Jurkat, Clone E6-1 (cell line): Measurements from ENCODE around the gene RCBTB2.
A peak's percentile ranks its signal among the peaks of the same experiment; 100 is the strongest.

Source experiments
- DNase-seq: peaks from one replicate; pipeline ENCODE4 v3.0.0-alpha.2; 2011; ENCODE audit warnings: low read depth, low spot score
- H3K4me3 ChIP-seq: 2 replicates; pipeline ENCODE4 v1.5.1; 2011; ENCODE audit warnings: mild to moderate bottlenecking, low read length, control low read depth, moderate library complexity

Gene RCBTB2

DNA sequence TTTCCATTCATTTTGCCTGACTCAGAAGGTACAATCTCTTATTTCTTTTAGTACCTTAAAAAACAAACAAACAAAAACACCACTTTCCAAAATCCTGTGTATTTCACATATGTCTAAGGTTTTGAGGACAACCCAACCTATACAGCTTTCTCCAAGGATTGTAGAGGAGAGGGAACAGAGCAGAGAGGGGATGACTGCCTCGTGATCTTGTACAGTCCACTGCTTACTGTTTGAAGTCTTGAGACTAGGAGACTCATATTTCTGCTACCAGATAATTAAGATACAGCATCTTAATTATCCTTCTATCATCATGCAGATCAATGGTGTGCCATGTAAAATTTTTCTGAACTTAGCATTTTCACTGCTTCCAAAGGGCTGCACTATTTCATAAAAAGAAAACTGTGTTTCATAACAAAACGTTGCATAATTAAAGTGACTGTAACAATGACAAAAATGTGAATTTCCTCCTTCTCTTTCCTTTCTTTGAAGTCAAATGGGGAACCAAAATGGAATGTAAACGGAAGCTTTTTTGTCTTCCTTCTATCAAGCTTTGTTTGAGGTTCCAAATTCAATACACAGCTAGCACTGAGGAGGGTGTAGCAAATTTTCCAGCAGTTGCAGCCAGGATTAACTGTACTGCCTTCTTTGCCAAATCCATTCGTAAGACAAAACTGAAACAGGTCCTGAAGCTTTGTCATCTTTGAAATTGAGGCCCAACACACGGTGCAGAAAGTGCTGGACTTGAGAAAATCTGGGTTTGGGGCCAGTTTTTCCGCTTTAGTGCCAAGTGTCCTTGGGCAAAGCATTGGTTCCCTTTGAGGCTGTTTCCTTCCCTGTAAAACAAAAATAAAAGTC lies 34.9 kb upstream of the RCBTB2 start:
- no peak for DNase-seq
- H3K4me3 ChIP-seq: no peak overlapping the region

GRCh38 chr13:48564056-48564455 lies 31.2 kb upstream of the RCBTB2 start:
- no peak overlapping the region for H3K4me3 ChIP-seq
- no peak for DNase-seq

DNA sequence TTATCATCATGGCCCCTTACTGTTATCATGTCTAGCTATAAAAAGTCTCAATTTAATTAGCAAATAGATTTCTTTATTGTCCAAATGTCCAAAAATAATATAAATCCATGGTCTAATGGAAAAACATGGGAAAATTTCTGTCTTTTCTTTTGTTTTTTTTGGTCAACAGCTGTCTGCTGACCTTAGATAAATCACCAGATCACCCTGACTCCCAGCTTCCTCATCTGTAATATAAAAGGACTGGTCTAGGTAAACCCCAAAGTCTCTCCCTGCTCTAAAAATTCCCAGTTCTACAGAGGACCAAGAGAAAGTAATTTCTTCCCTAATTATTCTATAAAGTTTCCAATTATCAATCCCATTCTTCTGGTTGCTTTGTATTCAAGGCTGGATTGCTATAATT lies 30.7 kb upstream of the RCBTB2 start:
- DNase-seq: no peak
- H3K4me3 ChIP-seq: no peak overlapping the region

GRCh38 chr13:48562296-48563066 lies 29.6 kb upstream of the RCBTB2 start:
- peak; percentile 100 for DNase-seq

DNA sequence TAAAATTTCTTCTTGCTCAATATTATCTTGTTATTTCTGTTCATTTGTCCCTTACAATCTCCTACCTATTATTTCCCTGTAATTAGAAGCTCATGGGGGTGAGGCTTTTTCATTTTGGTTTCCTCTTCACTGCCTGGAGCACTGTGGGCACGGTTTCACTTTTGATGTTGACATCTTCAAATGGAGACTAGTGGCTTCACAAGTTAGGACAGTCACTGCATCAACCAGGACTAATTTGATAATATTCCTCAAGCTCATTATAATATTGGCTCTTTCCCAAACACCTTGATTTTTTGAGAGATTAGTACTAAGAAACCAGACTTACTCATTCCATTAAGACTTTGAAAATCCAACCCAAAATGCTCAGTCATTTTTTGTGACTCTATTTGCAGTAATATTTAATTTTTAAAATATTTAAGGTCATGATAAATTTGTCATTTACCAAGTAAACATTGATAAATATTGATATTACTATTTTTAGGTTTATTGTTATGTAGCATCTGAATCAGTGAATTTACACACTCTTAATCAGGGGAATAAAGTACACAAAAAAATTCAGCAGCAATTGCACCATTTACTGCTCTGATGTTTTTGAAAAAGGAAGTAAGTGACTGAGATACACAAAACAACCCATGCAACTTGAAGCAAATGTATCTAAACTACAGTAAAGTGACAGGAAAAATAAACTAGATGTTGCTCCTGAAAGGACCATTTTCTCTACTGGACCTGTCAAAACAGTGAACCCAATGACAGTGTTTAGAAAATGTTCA lies 28.8 kb upstream of the RCBTB2 start:
- H3K4me3 ChIP-seq: peak overlapping the region; percentile 20; the same call in 1 of the 2 replicates
- DNase-seq: peak; percentile 63

More at GRCh38 chr13:48562296-48563066, 29.6 kb upstream of the RCBTB2 start:
- peak overlapping the region; percentile 22 for H3K4me3 ChIP-seq

DNA sequence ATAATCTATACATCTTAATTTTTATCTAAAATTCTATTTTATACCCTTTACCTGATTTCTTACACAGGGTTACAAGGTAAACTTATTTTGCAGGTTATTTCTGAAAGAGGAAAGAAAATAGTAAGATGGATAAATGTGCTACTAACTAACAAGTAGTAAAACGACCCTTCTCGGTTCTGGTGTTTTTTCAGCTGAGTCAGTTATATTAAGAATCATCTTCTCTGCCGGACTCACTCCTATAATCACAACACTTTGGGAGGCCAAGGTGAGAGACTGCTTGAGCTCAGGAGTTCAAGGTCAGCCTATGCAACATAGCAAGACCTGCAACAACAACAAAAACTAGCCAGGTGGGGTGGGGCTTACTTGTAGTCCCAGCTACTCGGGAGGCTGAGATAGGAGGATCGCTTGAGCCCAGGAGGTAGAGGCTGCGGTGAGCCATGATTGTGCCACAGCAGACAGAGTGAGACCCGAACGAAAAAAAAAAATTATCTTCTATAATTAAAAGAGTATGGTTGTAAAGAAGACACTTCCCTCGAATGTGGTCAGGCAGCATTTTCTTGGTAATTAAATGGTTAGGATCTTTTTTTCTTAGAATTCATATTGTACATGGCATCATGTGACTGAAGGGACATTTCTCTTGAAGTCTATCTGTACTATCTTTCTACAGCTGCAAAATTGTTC lies 27.9 kb upstream of the RCBTB2 start:
- no peak overlapping the region for H3K4me3 ChIP-seq
- no peak for DNase-seq

DNA sequence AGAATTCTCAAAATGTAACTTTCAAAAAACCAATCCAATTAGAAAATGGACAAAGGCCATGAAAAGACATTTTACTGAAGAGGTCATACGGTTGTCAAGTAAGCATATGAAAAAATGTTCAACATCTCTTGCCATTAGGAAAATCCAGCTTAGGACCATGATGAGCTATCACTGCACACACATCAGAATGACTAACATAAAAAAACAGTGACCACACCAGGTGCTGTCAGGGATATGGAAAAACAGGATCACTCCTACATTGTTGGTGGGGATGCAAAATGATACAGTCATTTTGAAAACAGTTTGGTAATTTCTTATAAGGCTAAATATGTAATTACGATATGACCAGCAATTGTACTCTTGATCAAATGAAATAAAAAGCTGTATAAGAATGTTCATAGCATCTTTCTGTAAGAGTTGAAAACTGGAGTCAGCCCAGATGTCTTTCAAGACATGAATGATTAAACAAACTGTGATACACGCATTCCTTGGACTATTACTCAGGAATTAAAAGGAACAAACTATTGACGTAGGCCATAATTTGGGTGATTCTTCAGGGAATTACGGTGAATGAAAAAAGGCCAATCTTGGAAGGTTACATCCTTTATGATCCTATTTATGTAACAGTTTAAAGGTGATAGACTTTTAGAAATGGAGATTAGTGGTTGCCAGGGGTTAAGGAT lies 26.9 kb upstream of the RCBTB2 start:
- no peak overlapping the region for H3K4me3 ChIP-seq
- DNase-seq: no peak

DNA sequence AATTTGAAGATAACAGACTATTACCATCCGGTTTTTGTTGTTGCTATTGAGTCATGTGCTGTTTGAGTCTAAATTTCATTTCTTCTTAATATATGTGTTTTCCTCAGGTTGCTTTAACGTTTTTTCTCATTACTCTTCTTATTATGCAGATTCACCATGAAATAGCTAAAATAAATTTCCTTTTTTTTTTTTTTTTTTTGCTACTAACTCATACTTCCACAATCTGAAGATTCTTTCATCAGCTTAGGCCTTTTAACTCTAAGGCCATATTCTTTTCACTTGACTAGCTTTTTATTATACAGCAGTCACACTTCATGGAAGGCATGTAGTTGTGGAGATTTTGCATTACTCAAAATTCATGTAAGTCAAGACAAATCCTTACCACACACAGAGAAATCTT lies 23.9 kb upstream of the RCBTB2 start:
- H3K4me3 ChIP-seq: no peak overlapping the region
- DNase-seq: no peak

DNA sequence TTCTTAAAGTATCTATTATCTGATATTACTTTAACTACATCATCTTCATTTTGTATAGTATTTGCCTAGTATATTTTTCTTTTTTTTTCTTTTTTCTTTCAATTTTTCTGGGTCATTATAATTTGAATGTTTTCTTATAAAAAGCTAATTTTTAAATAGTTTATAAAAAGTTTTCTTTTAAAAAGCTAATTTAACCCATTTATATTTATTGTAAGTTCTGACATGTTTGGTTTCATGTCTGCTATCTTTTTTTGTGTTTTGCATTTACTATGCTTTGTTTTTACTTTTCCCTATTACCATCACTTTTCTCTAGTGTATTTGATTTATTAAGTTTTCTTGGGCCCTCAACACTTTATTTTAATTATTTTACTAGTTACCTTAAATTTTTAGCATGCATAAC lies 22.6 kb upstream of the RCBTB2 start:
- no peak for DNase-seq
- no peak overlapping the region for H3K4me3 ChIP-seq

- H3K4me3 ChIP-seq: no peak overlapping the region
- DNase-seq: no peak
Measured at GRCh38 chr13:48551329-48551728, 18.4 kb upstream of the RCBTB2 start.

DNA sequence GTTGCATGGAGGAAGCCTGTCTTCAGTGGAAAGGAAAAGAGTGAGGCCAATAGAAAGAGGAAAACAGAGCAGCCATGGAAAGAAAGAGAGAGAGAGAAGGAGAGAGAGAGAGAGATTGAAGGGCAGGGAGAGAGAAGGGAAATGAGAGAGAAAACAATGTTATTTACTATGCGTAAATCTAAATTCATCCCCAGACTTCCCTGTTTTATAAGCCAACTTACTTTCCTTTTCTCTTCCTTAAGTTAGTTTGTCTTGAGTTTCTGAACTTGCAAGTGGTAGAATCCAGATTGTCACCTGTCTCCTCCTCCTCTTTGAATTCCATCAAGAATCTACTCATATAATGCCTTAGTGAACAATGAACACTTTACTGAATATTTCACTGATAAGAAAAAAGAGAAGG lies 16.8 kb upstream of the RCBTB2 start:
- DNase-seq: no peak
- no peak overlapping the region for H3K4me3 ChIP-seq

- H3K4me3 ChIP-seq: no peak overlapping the region
- DNase-seq: no peak
Measured at GRCh38 chr13:48547663-48548092, 14.8 kb upstream of the RCBTB2 start.

DNA sequence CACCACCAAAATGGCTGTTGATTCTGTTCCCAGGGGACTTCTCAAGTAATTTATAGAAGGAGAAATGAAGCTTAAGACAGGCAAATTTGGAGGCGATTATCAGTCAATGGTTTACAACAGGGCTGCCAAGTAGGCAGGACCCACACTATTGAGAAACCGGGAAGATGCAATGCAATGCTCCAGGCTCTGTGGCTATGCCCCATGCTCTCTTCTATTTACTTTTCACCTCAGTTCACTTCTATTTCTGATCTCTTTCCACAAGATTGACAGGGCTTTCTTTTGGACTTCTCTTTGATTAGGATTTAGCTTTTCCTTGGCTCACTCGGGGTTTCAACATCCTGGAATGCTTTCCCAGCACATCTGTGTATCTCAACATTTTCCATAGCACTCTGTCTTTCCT lies 12.7 kb upstream of the RCBTB2 start:
- H3K4me3 ChIP-seq: no peak overlapping the region
- DNase-seq: no peak

DNA sequence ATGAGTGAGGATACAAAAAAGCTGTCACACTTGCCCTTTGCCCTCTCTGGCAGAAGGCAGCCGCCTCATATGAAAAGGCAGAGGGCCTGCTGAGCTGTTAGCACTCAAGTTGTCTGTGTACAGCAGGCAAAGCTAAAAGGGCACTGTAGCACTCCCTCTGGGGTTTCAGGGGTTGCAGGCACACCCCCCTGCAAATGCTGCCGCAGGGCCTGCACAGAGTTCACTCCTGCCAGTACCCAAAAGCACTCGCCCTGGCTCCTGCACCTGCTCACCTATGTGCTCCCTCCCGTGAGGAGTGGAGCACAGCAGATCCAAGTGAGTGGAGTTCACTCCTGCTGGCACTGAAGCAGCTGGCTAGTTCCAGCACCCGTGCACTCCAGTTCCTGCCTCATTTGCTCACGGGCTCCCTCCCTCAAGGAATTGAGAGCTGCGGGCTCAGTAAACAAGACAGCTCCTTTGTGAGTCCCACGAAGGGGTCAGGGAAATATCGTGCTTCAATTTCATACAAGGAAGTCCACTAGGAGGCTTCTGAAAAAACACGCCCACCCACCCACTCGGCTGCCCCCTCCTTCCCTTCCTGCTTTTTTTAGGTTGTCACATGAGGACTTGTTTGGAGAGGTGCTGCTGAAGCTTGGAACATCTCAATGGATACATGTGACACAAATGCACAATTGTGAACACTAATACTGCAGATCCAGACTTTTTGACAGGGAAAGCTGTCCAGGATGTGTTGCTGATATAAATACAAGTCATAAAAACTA lies 9.9 kb upstream of the RCBTB2 start:
- no peak overlapping the region for H3K4me3 ChIP-seq
- peak; percentile 41 for DNase-seq

DNA sequence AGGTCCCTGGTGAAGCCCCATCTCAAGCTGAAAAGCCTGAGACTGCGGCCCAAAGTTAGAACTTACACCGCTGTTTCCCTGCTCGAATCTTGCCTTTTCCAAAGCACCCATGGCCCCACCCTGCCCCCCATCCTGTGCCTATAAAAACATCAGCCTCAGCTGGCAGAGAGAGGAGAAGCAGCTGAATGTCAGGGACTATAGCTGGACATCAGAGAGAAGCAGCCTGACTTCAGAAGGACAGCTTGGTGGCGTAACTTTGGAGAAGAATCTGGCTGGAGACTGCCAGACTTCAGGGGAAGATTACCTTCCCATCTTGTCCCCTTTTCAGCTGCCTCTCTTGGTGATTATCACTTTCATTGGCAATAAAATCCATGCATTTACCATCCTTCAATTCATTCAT lies 9.3 kb upstream of the RCBTB2 start:
- no peak overlapping the region for H3K4me3 ChIP-seq
- no peak for DNase-seq

- H3K4me3 ChIP-seq: no peak overlapping the region
- no peak for DNase-seq
Measured at GRCh38 chr13:48539550-48539949, 6.7 kb upstream of the RCBTB2 start.

GRCh38 chr13:48536621-48537250 lies 3.9 kb upstream of the RCBTB2 start:
- H3K4me3 ChIP-seq: no peak overlapping the region
- no peak for DNase-seq
